ENCODE measurements around the gene KCTD16. TPM values are rescaled to one million over a fixed set of nuclear protein-coding genes. Genes with fewer than 3 reads are reported as not detected.

Gene KCTD16
- total RNA-seq, 2 donors from 2014 or later = 3.4 to 4.3 TPM

- Histone ChIP-seq H3K4me3 (no peak overlapping the region), H3K27me3 (no peaks in the 10 kb centered on the region), H3K9me3 (no peaks in the 10 kb centered on the region), H3K4me1 (peaks cover 22% of the 10 kb centered on the region), H3K36me3 (replicated peaks in 1 of 2; ENCODE audit: insufficient read depth in 1 of 2, low read depth in 2 of 2) (no peaks in the 10 kb centered on the region), H3K27ac (peak overlapping the region; percentile 43 to 79 (median 60))
- DNase-seq (no peak), ATAC-seq (peak; percentile 12)
- TF ChIP-seq CTCF (IDR thresholded peaks at IDR 0.05) = no peak
- TF ChIP-seq POLR2A (IDR thresholded peaks at IDR 0.05) = no peak
- 63 to 80% methylated on average over 5 of the region's 5 CpGs for WGBS, 2 donors
- intact Hi-C loops (cut with DNase I) = no loop called here
Observed at GRCh38 chr5:144336191-144336961, 165.7 kb downstream of the KCTD16 start.

- DNase-seq = peak in 2 of 4 donors; percentile 2 to 8
- Histone ChIP-seq H3K4me1 (peaks cover 16% of the 10 kb centered on the region), H3K36me3 (replicated peaks in 1 of 2; ENCODE audit: insufficient read depth in 1 of 2, low read depth in 2 of 2) (no peaks in the 10 kb centered on the region), H3K27me3 (no peaks in the 10 kb centered on the region), H3K9me3 (no peaks in the 10 kb centered on the region), H3K4me3 (no peak overlapping the region), H3K27ac (peak overlapping the region in 2 of 4 donors; percentile 50 to 55)
- TF ChIP-seq POLR2A (IDR thresholded peaks at IDR 0.05) = no peak
- no peak for TF ChIP-seq CTCF (IDR thresholded peaks at IDR 0.05)
- WGBS, 2 donors = 46 to 60% methylated on average over 4 of the region's 4 CpGs
- ATAC-seq = peak; percentile 60
- intact Hi-C loops (cut with DNase I) = no loop called here
Observed at GRCh38 chr5:144352330-144352729, 181.7 kb downstream of the KCTD16 start.

- Histone ChIP-seq H3K27me3 (no peaks in the 10 kb centered on the region), H3K4me3 (no peak overlapping the region), H3K36me3 (replicated peaks in 1 of 2; ENCODE audit: insufficient read depth in 1 of 2, low read depth in 2 of 2) (no peaks in the 10 kb centered on the region), H3K27ac (peak overlapping the region in 2 of 4 donors; percentile 50 to 55), H3K9me3 (no peaks in the 10 kb centered on the region), H3K4me1 (peaks cover 16% of the 10 kb centered on the region)
- 19 to 20% methylated on average over 4 of the region's 4 CpGs for WGBS, 2 donors
- DNase-seq (peak in 2 of 4 donors; percentile 3 to 31), ATAC-seq (peak; percentile 55)
- TF ChIP-seq CTCF (IDR thresholded peaks at IDR 0.05) (no peak), POLR2A (IDR thresholded peaks at IDR 0.05) (no peak)
- intact Hi-C loops (cut with DNase I) = no loop called here
Observed at GRCh38 chr5:144352732-144353317, 182.2 kb downstream of the KCTD16 start.

- 81 to 97% methylated on average over 1 of the region's 1 CpG for WGBS, 2 donors
- no peaks in the 10 kb centered on the region for H3K27me3 ChIP-seq
- TF ChIP-seq POLR2A (IDR thresholded peaks at IDR 0.05) (no peak), CTCF (IDR thresholded peaks at IDR 0.05) (no peak)
- ATAC-seq (no peak), DNase-seq (no peak)
- H3K9me3 ChIP-seq = no peaks in the 10 kb centered on the region
- H3K4me1 ChIP-seq = peaks cover 16% of the 10 kb centered on the region
- H3K4me3 ChIP-seq = no peak overlapping the region
- no peaks in the 10 kb centered on the region for H3K36me3 ChIP-seq (replicated peaks in 1 of 2; ENCODE audit: insufficient read depth in 1 of 2, low read depth in 2 of 2)
- intact Hi-C loops (cut with DNase I) = no loop called here
- H3K27ac ChIP-seq = no peak overlapping the region
Observed at GRCh38 chr5:144356489-144356888, 185.8 kb downstream of the KCTD16 start.

Measured in body of pancreas (tissue), 4 donors.